Measurements from ENCODE around the gene PDPR. TPM values are rescaled to one million over a fixed set of nuclear protein-coding genes. Genes with fewer than 3 reads are reported as not detected.
"Not testable (repeated sequence)": the region's sequence is repeated elsewhere in the genome, so short reads cannot be mapped to it uniquely, and the experiment has no call there.

The PDPR gene
- total RNA-seq, 4 donors from 2014 or later = 29.1 to 36.2 (median 31.7) TPM

GRCh38 chr16:70174387-70174932 lies 60.3 kb downstream of the PDPR start:
- H3K9me3 ChIP-seq; H3K4me3 ChIP-seq; H3K27me3 ChIP-seq; DNase-seq; intact Hi-C loops (cut with DNase I; ENCODE audit: low total_unique reads); H3K36me3 ChIP-seq; H3K4me1 ChIP-seq; H3K27ac ChIP-seq: not testable (repeated sequence)
- in situ Hi-C loops (cut with MboI; ENCODE audit: low pct_ligation_motif_present in 1 of 4, low pct_unique_long_range_greater_than_20kb in 1 of 4, low sequenced_read_pairs in 3 of 4) = loop anchor here in 1 of 4 donors (25.0 kb wide), 1 partner anchor 88 kb away; the partner anchor contains the start of gene EXOSC6
- WGBS, 2 donors (ENCODE audit: low coverage in 1 of 2) = 92% methylated on average over 5 of the region's 21 CpGs; no CpG with 5 or more reads in 1 of the 2 donors

- H3K4me1 ChIP-seq; H3K9me3 ChIP-seq; DNase-seq; H3K27me3 ChIP-seq; intact Hi-C loops (cut with DNase I; ENCODE audit: low total_unique reads); in situ Hi-C loops (cut with MboI; ENCODE audit: low pct_ligation_motif_present in 1 of 4, low pct_unique_long_range_greater_than_20kb in 1 of 4, low sequenced_read_pairs in 3 of 4); H3K36me3 ChIP-seq: not testable (repeated sequence)
- H3K4me3 ChIP-seq = peak overlapping the region in 3 of 4 donors; percentile 27 to 60 (median 33)
- WGBS, 2 donors (ENCODE audit: low coverage in 1 of 2) = 45% methylated on average over 4 of the region's 71 CpGs; no CpG with 5 or more reads in 1 of the 2 donors
- H3K27ac ChIP-seq = peak overlapping the region; percentile 13 to 77 (median 68)
Observed at GRCh38 chr16:70187858-70188607, 73.9 kb downstream of the PDPR start.

DNA sequence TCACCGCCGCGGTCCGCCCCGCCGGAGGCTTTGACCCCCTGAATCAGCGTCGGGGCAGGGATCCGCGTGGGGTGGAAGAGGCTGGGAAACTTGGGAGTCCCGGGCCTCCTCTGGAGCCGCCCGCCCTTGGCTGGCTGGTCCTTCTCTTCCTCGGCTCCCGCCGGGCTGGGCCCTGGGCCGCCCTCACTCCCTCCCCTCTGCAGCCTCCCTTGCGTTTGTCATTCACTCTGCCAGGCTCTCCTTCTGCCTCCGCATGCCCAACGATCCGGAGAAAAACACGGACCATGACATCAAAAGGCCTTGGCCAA lies 74.4 kb downstream of the PDPR start:
- in situ Hi-C loops (cut with MboI; ENCODE audit: low pct_ligation_motif_present in 1 of 4, low pct_unique_long_range_greater_than_20kb in 1 of 4, low sequenced_read_pairs in 3 of 4); H3K9me3 ChIP-seq; H3K36me3 ChIP-seq; H3K27me3 ChIP-seq; H3K4me1 ChIP-seq; DNase-seq; intact Hi-C loops (cut with DNase I; ENCODE audit: low total_unique reads): not testable (repeated sequence)
- H3K27ac ChIP-seq = peak overlapping the region; percentile 13 to 77 (median 68)
- WGBS, 2 donors (ENCODE audit: low coverage in 1 of 2) = no CpG with 5 or more reads among the region's 22 CpGs
- H3K4me3 ChIP-seq = peak overlapping the region in 3 of 4 donors; percentile 27 to 60 (median 33)

GRCh38 chr16:70190574-70190973 lies 76.4 kb downstream of the PDPR start:
- H3K4me1 ChIP-seq; H3K27ac ChIP-seq; H3K36me3 ChIP-seq; intact Hi-C loops (cut with DNase I; ENCODE audit: low total_unique reads); DNase-seq; H3K9me3 ChIP-seq; in situ Hi-C loops (cut with MboI; ENCODE audit: low pct_ligation_motif_present in 1 of 4, low pct_unique_long_range_greater_than_20kb in 1 of 4, low sequenced_read_pairs in 3 of 4); H3K4me3 ChIP-seq; H3K27me3 ChIP-seq: not testable (repeated sequence)
- no CpG with 5 or more reads among the region's 5 CpGs for WGBS, 2 donors (ENCODE audit: low coverage in 1 of 2)

GRCh38 chr16:70196683-70197300 lies 82.7 kb downstream of the PDPR start:
- H3K4me3 ChIP-seq; intact Hi-C loops (cut with DNase I; ENCODE audit: low total_unique reads); H3K4me1 ChIP-seq; H3K27ac ChIP-seq; H3K27me3 ChIP-seq; H3K36me3 ChIP-seq; H3K9me3 ChIP-seq; DNase-seq; in situ Hi-C loops (cut with MboI; ENCODE audit: low pct_ligation_motif_present in 1 of 4, low pct_unique_long_range_greater_than_20kb in 1 of 4, low sequenced_read_pairs in 3 of 4): not testable (repeated sequence)
- 80% methylated on average over 2 of the region's 12 CpGs; no CpG with 5 or more reads in 1 of the 2 donors for WGBS, 2 donors (ENCODE audit: low coverage in 1 of 2)

- H3K27ac ChIP-seq; H3K4me3 ChIP-seq; H3K27me3 ChIP-seq; in situ Hi-C loops (cut with MboI; ENCODE audit: low pct_ligation_motif_present in 1 of 4, low pct_unique_long_range_greater_than_20kb in 1 of 4, low sequenced_read_pairs in 3 of 4); DNase-seq; H3K36me3 ChIP-seq; intact Hi-C loops (cut with DNase I; ENCODE audit: low total_unique reads); H3K9me3 ChIP-seq; H3K4me1 ChIP-seq: not testable (repeated sequence)
- 80% methylated on average over 6 of the region's 7 CpGs; no CpG with 5 or more reads in 1 of the 2 donors for WGBS, 2 donors (ENCODE audit: low coverage in 1 of 2)
Observed at GRCh38 chr16:70197611-70198010, 83.5 kb downstream of the PDPR start.

DNA sequence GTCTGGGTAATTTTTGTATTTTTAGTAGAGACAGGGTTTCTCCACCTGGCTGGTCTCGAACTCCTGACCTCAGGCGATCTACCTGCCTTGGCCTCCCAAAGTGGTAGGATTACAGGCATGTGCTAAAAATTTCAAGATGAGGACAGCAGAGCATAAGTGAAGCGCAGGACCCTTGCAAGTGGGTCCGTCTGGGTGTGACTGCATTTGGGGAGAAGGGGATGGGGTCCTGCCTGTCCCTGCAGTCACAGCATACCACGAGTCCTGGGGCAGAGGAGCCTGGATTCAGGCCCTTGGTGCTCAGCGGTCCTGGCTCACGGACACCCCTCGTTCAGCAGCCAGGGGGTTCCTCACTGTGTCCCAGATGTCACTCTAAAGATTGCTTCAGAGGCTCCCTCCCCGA lies 84.1 kb downstream of the PDPR start:
- H3K4me1 ChIP-seq; H3K27ac ChIP-seq; in situ Hi-C loops (cut with MboI; ENCODE audit: low pct_ligation_motif_present in 1 of 4, low pct_unique_long_range_greater_than_20kb in 1 of 4, low sequenced_read_pairs in 3 of 4); H3K4me3 ChIP-seq; intact Hi-C loops (cut with DNase I; ENCODE audit: low total_unique reads); H3K9me3 ChIP-seq; H3K36me3 ChIP-seq; H3K27me3 ChIP-seq; DNase-seq: not testable (repeated sequence)
- WGBS, 2 donors (ENCODE audit: low coverage in 1 of 2) = 86% methylated on average over 9 of the region's 9 CpGs; no CpG with 5 or more reads in 1 of the 2 donors

DNA sequence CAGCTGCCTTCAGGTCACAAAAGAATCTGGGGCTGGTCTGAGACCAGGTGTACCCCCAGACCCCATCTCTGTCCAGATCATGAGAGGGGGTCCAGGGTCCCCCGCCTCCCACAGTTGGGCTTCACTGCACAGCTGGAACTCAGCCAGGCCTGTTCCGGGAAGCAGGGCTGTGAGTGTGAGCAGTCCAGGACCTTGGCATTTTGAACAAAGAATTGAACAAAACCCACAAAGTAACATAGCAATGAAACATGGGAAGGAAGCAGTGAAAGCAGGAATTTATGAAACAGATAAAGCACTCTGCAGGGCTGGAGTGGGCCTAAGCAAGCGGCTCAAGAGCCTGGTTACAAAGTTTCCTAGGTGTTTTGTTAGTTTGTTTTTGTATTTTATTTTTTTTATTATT lies 84.5 kb downstream of the PDPR start:
- in situ Hi-C loops (cut with MboI; ENCODE audit: low pct_ligation_motif_present in 1 of 4, low pct_unique_long_range_greater_than_20kb in 1 of 4, low sequenced_read_pairs in 3 of 4); H3K27me3 ChIP-seq; H3K4me3 ChIP-seq; H3K27ac ChIP-seq; H3K9me3 ChIP-seq; intact Hi-C loops (cut with DNase I; ENCODE audit: low total_unique reads); DNase-seq; H3K4me1 ChIP-seq; H3K36me3 ChIP-seq: not testable (repeated sequence)
- 40 to 77% methylated on average over 1 to 3 of the region's 3 CpGs for WGBS, 2 donors (ENCODE audit: low coverage in 1 of 2)

DNA sequence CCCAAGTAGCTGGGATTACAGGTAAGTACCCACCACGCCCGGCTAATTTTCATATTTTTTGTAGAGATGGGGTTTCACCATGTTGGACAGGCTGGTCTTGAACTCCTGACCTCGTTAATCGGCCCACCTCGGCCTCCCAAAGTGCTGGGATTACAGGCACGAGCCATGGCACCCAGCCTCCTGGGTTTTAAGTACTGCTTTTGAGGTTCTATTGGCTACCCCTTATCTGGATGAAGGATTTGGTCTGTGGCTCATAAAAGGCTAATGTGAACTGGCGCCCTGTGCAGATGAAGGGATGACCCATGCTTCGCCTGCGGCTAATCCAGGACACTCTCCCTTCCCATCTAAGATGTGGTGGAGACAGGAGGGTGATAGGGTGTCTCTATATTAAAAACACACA lies 85.0 kb downstream of the PDPR start:
- H3K27ac ChIP-seq; H3K36me3 ChIP-seq; intact Hi-C loops (cut with DNase I; ENCODE audit: low total_unique reads); DNase-seq; H3K27me3 ChIP-seq; in situ Hi-C loops (cut with MboI; ENCODE audit: low pct_ligation_motif_present in 1 of 4, low pct_unique_long_range_greater_than_20kb in 1 of 4, low sequenced_read_pairs in 3 of 4); H3K4me3 ChIP-seq; H3K9me3 ChIP-seq; H3K4me1 ChIP-seq: not testable (repeated sequence)
- WGBS, 2 donors (ENCODE audit: low coverage in 1 of 2) = 89% methylated on average over 9 of the region's 9 CpGs; no CpG with 5 or more reads in 1 of the 2 donors

DNA sequence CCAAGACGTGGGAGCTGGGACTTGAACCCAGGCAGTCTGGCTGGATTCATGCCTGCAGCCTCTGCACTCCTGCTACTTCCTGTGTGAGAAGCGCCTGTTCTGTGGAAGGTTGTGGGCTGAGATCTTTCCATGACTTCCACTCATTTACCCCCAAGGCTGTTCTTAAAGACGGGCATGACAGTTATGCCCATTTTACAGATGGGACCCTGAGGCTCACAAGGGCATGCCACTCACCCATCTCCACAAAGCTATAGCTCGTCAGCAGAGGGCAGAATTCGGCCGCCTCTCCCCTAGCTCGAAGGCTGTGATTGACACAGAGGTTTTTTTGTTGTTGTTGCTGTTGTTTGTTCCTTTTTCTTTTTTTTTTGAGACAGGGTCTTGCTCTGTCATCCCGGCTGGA lies 85.9 kb downstream of the PDPR start:
- DNase-seq; in situ Hi-C loops (cut with MboI; ENCODE audit: low pct_ligation_motif_present in 1 of 4, low pct_unique_long_range_greater_than_20kb in 1 of 4, low sequenced_read_pairs in 3 of 4); H3K9me3 ChIP-seq; H3K36me3 ChIP-seq; H3K4me1 ChIP-seq; H3K27me3 ChIP-seq; H3K4me3 ChIP-seq; intact Hi-C loops (cut with DNase I; ENCODE audit: low total_unique reads); H3K27ac ChIP-seq: not testable (repeated sequence)
- WGBS, 2 donors (ENCODE audit: low coverage in 1 of 2) = 80 to 87% methylated on average over 7 to 8 of the region's 8 CpGs
